Loucy (cell line): ENCODE data around the gene PMEPA1.

Source experiments
- H2AFZ ChIP-seq: fragments of 200-600 bp; sonication (generic); 2 replicates; pipeline ENCODE4 v1.6.0; 2016; ENCODE audit warnings: antibody characterized with exemption, mild to moderate bottlenecking, low read length, moderate library complexity
- H3F3A ChIP-seq: fragments of 200-600 bp; 2 replicates; pipeline ENCODE4 v1.6.0; 2016; ENCODE audit warnings: antibody characterized with exemption, low read depth, mild to moderate bottlenecking
- H3K27me3 ChIP-seq: fragments of 200-600 bp; sonication (generic); 2 replicates; pipeline ENCODE4 v1.6.1; 2014; ENCODE audit warnings: low read length, mild to moderate bottlenecking; ENCODE audit not compliant: insufficient read depth, poor library complexity, severe bottlenecking
- H3K36me3 ChIP-seq: fragments of 200-600 bp; sonication (generic); 2 replicates; pipeline ENCODE4 v1.6.1; 2016; ENCODE audit warnings: low read length; ENCODE audit not compliant: insufficient read depth
- H3K4me1 ChIP-seq: fragments of 200-600 bp; sonication (generic); 2 replicates; pipeline ENCODE4 v1.5.1; 2014; ENCODE audit warnings: low read length, mild to moderate bottlenecking; ENCODE audit not compliant: insufficient read depth, poor library complexity, severe bottlenecking
- H3K4me2 ChIP-seq: fragments of 200-600 bp; sonication (generic); 2 replicates; pipeline ENCODE4 v1.6.0; 2014; ENCODE audit warnings: antibody characterized with exemption, low read length, low read depth, mild to moderate bottlenecking; ENCODE audit not compliant: poor library complexity, severe bottlenecking
- H3K4me3 ChIP-seq: fragments of 200-600 bp; sonication (generic); 2 replicates; pipeline ENCODE4 v1.5.1; 2014; ENCODE audit warnings: low read length, mild to moderate bottlenecking, mixed read lengths; ENCODE audit not compliant: poor library complexity, severe bottlenecking
- H3K79me2 ChIP-seq: fragments of 200-600 bp; sonication (generic); 2 replicates; pipeline ENCODE4 v1.6.1; 2014; ENCODE audit warnings: low read length; ENCODE audit not compliant: insufficient read depth
- H3K9ac ChIP-seq: fragments of 200-600 bp; sonication (generic); 2 replicates; pipeline ENCODE4 v1.6.0; 2014; ENCODE audit warnings: mild to moderate bottlenecking, low read depth, low read length, moderate library complexity; ENCODE audit not compliant: poor library complexity, severe bottlenecking
- H3K9me2 ChIP-seq: fragments of 200-600 bp; sonication (generic); replicated peaks from 2 replicates; pipeline ENCODE4 v1.6.1; 2016; ENCODE audit warnings: low read depth, low read length, mixed read lengths
- H3K9me3 ChIP-seq: fragments of 200-600 bp; sonication (generic); 2 replicates; pipeline ENCODE4 v1.6.1; 2014; ENCODE audit warnings: mild to moderate bottlenecking, antibody characterized with exemption, low read length, low read depth; ENCODE audit not compliant: insufficient read depth
- H4K20me1 ChIP-seq: fragments of 200-600 bp; sonication (generic); 2 replicates; pipeline ENCODE4 v1.6.0; 2014; ENCODE audit warnings: antibody characterized with exemption, low read length, mild to moderate bottlenecking; ENCODE audit not compliant: insufficient read depth, poor library complexity, severe bottlenecking
- EZH2phosphoT487 ChIP-seq: fragments of 200-600 bp; IDR thresholded peaks from 2 replicates; pipeline ENCODE4 v1.6.1; 2018; ENCODE audit warnings: antibody characterized with exemption, mild to moderate bottlenecking, moderate library complexity, borderline replicate concordance
- TF ChIP-seq, protein P1 (sequence below): fragments of 200-600 bp; sonication (generic); conservative IDR thresholded peaks from 2 replicates; pipeline ENCODE4 v1.5.1; 2014; ENCODE audit warnings: mild to moderate bottlenecking, antibody characterized with exemption, low read length

The PMEPA1 gene

DNA sequence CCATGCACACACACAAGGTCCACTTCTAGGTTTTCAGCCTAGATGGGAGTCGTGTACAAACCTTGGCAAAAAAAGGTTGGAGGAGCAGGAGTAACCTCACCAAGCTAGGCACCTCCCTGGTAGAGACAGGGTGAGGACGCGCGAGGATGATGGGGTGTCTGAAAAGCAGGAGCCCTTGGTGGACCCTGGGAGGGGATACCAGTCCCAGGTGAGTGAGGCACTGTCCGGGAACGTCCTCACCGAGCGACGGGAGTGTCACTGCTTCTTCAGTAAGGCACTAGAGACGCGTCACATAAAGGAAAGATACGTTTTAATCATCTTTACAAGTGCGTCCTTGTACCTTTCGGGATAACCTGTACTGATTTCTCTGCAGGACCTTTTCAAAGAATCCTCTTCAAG, 60.2 kb downstream of the PMEPA1 start:
- Histone ChIP-seq H3K9me3 (no peaks in the 10 kb centered on the region), H3K36me3 (no peaks in the 10 kb centered on the region), H4K20me1 (no peaks in the 10 kb centered on the region), H3F3A (no peaks in the 10 kb centered on the region), H3K79me2 (no peaks in the 10 kb centered on the region), H3K4me1 (no peaks in the 10 kb centered on the region), H3K27me3 (no peaks in the 10 kb centered on the region), H3K9me2 (no peaks in the 10 kb centered on the region), H3K4me3 (no peak overlapping the region), H3K9ac (no peak overlapping the region), H2AFZ (no peak overlapping the region), H3K4me2 (no peak overlapping the region)
- TF ChIP-seq, protein P1, sequence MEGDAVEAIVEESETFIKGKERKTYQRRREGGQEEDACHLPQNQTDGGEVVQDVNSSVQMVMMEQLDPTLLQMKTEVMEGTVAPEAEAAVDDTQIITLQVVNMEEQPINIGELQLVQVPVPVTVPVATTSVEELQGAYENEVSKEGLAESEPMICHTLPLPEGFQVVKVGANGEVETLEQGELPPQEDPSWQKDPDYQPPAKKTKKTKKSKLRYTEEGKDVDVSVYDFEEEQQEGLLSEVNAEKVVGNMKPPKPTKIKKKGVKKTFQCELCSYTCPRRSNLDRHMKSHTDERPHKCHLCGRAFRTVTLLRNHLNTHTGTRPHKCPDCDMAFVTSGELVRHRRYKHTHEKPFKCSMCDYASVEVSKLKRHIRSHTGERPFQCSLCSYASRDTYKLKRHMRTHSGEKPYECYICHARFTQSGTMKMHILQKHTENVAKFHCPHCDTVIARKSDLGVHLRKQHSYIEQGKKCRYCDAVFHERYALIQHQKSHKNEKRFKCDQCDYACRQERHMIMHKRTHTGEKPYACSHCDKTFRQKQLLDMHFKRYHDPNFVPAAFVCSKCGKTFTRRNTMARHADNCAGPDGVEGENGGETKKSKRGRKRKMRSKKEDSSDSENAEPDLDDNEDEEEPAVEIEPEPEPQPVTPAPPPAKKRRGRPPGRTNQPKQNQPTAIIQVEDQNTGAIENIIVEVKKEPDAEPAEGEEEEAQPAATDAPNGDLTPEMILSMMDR, result no peak
- TF ChIP-seq EZH2phosphoT487, result no peak

DNA sequence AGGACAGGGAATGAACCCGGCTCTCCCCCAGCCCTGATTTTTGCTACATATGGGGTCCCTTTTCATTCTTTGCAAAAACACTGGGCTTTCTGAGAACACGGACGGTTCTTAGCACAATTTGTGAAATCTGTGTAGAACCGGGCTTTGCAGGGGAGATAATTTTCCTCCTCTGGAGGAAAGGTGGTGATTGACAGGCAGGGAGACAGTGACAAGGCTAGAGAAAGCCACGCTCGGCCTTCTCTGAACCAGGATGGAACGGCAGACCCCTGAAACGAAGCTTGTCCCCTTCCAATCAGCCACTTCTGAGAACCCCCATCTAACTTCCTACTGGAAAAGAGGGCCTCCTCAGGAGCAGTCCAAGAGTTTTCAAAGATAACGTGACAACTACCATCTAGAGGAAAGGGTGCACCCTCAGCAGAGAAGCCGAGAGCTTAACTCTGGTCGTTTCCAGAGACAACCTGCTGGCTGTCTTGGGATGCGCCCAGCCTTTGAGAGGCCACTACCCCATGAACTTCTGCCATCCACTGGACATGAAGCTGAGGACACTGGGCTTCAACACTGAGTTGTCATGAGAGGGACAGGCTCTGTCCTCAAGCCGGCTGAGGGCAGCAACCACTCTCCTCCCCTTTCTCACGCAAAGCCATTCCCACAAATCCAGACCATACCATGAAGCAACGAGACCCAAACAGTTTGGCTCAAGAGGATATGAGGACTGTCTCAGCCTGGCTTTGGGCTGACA, 60.8 kb downstream of the PMEPA1 start:
- H3K27me3 ChIP-seq, result no peaks in the 10 kb centered on the region
- H3K9me2 ChIP-seq, result no peaks in the 10 kb centered on the region
- H4K20me1 ChIP-seq, result no peaks in the 10 kb centered on the region
- H3K9ac ChIP-seq, result no peak overlapping the region
- H3F3A ChIP-seq, result no peaks in the 10 kb centered on the region
- no peaks in the 10 kb centered on the region for H3K4me1 ChIP-seq
- no peaks in the 10 kb centered on the region for H3K9me3 ChIP-seq
- H3K4me2 ChIP-seq, result no peak overlapping the region
- no peak overlapping the region for H2AFZ ChIP-seq
- H3K36me3 ChIP-seq, result no peaks in the 10 kb centered on the region
- no peak for TF ChIP-seq EZH2phosphoT487
- TF ChIP-seq, protein P1, result no peak
- no peak overlapping the region for H3K4me3 ChIP-seq
- H3K79me2 ChIP-seq, result no peaks in the 10 kb centered on the region

DNA sequence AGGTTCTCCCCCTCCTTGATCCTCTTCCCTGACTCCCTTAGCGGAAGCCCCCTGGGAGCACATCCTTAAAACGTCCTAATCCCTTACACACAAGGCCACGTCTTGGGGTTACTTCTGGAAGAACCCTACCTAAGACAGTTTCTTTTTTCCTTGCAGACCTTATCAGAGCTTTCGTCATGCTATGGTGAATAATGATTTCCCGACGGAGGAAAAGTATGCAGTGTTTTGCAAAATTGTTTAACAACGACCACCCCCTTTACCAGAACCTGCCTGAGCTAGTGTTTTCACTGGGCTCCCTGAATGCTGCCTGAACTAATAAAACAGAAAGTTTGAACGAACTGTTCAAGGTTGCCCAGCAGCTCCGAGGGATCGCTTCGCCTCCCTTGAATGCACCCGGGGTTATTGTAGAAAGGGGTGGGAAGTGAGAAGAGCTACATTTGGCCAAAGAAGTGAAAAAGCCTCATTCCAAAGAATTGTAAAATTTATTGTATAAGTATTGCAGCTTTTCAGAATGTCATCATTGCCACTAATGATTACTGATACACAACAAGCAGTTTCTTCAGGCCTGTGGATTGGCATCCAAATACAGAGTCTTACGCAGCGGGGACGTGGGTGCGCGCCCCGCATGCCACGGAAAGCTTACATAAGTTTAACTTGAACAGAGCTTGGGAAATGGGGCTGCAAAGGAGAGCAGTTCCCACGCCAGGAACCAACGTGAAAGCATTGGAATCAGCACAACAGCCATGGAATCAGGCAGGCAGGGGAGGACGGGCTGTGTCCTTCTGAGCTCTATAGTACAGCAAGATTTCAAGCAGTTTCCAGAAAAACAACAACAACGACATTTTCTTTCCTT, 61.7 kb downstream of the PMEPA1 start:
- no peak overlapping the region for H3K4me2 ChIP-seq
- H3K9me3 ChIP-seq, result no peaks in the 10 kb centered on the region
- H3K9me2 ChIP-seq, result no peaks in the 10 kb centered on the region
- TF ChIP-seq, protein P1, result no peak
- no peak for TF ChIP-seq EZH2phosphoT487
- no peaks in the 10 kb centered on the region for H3K36me3 ChIP-seq
- H3K79me2 ChIP-seq, result no peaks in the 10 kb centered on the region
- no peak overlapping the region for H2AFZ ChIP-seq
- no peaks in the 10 kb centered on the region for H3F3A ChIP-seq
- no peaks in the 10 kb centered on the region for H3K4me1 ChIP-seq
- no peak overlapping the region for H3K9ac ChIP-seq
- no peaks in the 10 kb centered on the region for H4K20me1 ChIP-seq
- H3K4me3 ChIP-seq, result no peak overlapping the region
- no peaks in the 10 kb centered on the region for H3K27me3 ChIP-seq
